PFSK-1 (cell line): Measurements from ENCODE around the gene PCP2.

Experiments used
- FOXP2 ChIP-seq: optimal IDR thresholded peaks from 2 replicates; pipeline ENCODE3; 2011; ENCODE audit warnings: borderline replicate concordance, control low read depth, inconsistent platforms; ENCODE audit not compliant: insufficient read depth; ENCODE audit errors: extremely low read length, extremely low read depth
- POLR2AphosphoS5 ChIP-seq: IDR thresholded peaks from 2 replicates; pipeline ENCODE4 v1.6.1; 2012; ENCODE audit warnings: low read depth, mild to moderate bottlenecking, control low read depth, low read length, moderate library complexity
- SIN3A ChIP-seq: IDR thresholded peaks from 2 replicates; pipeline ENCODE4 v1.6.1; 2012; ENCODE audit warnings: mild to moderate bottlenecking, low read length, moderate library complexity, borderline replicate concordance; ENCODE audit not compliant: insufficient read depth
- TAF1 ChIP-seq: IDR thresholded peaks from 2 replicates; pipeline ENCODE4 v1.6.1; 2012; ENCODE audit warnings: low read length, control low read depth, borderline replicate concordance; ENCODE audit not compliant: insufficient read depth
- TF ChIP-seq, protein P1 (sequence below), 2 experiments: IDR thresholded peaks; 2 replicates each; pipeline versions ENCODE4 v1.6.1 to v1.8.0; 2011 to 2012; ENCODE audit warnings: low read depth in 2 of 2, low read length in 2 of 2, control low read depth in 1 of 2, inconsistent platforms in 1 of 2, mild to moderate bottlenecking in 1 of 2, moderate library complexity in 1 of 2; ENCODE audit not compliant: insufficient read depth in 1 of 2

Gene PCP2

DNA sequence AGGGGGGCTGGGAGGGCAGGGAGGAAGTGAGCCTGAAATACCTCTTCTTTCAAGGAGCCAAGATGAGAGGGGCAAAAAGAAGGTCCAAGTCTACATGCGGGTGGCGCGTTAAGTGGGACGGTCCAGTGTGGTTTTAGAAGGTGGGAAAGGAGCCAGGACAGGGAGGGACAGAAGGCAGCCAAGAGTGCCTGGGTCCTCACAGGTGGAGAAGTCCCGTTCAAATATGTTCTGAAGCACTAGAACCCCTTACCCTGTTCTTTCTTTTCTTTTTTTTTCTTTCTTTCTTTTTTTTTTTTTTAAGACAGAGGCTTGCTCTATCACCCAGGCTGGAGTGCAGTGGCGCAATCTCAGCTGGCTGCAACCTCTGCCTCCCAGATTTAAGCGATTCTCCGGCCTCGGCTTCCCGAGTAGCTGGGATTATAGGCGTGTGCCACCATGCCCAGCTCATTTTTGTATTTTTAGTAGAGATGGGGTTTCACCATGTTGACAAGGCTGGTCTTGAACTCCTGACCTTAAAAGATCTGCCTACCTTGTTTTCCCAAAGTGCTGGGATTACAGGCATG, 30.5 kb downstream of the PCP2 start:
- TF ChIP-seq SIN3A (no peak), TAF1 (no peak), FOXP2 (no peak), POLR2AphosphoS5 (no peak)
- TF ChIP-seq, protein P1, sequence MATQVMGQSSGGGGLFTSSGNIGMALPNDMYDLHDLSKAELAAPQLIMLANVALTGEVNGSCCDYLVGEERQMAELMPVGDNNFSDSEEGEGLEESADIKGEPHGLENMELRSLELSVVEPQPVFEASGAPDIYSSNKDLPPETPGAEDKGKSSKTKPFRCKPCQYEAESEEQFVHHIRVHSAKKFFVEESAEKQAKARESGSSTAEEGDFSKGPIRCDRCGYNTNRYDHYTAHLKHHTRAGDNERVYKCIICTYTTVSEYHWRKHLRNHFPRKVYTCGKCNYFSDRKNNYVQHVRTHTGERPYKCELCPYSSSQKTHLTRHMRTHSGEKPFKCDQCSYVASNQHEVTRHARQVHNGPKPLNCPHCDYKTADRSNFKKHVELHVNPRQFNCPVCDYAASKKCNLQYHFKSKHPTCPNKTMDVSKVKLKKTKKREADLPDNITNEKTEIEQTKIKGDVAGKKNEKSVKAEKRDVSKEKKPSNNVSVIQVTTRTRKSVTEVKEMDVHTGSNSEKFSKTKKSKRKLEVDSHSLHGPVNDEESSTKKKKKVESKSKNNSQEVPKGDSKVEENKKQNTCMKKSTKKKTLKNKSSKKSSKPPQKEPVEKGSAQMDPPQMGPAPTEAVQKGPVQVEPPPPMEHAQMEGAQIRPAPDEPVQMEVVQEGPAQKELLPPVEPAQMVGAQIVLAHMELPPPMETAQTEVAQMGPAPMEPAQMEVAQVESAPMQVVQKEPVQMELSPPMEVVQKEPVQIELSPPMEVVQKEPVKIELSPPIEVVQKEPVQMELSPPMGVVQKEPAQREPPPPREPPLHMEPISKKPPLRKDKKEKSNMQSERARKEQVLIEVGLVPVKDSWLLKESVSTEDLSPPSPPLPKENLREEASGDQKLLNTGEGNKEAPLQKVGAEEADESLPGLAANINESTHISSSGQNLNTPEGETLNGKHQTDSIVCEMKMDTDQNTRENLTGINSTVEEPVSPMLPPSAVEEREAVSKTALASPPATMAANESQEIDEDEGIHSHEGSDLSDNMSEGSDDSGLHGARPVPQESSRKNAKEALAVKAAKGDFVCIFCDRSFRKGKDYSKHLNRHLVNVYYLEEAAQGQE (IDR thresholded peaks at IDR 0.05; ENCODE audit: insufficient read depth in 1 of 2, low read depth in 2 of 2, low read length in 2 of 2), result no peak

DNA sequence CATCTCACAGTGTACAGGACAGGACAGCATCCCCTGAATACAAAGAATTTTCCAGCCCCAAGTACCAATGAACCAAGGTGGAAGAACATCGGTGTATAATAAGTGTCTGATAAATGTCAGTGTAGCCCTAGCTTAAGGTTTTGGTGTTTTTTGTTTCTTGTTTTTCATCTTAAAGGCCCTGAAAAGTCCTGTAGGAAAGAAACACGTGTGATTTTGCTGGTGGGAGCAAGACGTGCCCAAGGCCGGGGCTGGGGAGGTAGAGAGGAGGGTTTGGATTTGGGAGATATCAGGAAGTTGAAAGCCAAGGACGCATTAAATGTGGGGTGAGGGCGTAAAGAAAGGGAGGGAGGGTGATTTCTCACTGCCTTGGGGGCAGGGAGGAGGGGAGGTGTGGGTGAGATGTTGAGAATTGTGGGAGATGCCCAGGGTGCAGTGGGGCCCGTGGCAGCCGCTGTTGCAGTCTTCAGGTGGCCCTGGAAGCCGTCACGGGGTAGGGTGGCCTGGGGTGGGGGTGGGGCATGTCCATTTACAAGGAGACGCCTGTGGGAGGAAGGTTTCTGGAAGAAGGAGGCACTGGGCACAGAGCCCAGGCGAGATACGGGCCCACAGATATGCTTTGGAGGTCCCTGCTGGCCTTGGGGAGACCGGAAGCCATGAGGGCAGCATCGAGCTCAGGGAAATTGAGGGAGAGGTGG, 31.1 kb downstream of the PCP2 start:
- TF ChIP-seq TAF1, result no peak
- TF ChIP-seq, protein P1 (IDR thresholded peaks at IDR 0.05; ENCODE audit: insufficient read depth in 1 of 2, low read depth in 2 of 2, low read length in 2 of 2), result no peak
- no peak for TF ChIP-seq POLR2AphosphoS5
- TF ChIP-seq FOXP2, result no peak

GRCh38 chr19:7600721-7601120, 32.8 kb downstream of the PCP2 start:
- TF ChIP-seq POLR2AphosphoS5, result no peak
- no peak for TF ChIP-seq SIN3A
- no peak for TF ChIP-seq FOXP2

DNA sequence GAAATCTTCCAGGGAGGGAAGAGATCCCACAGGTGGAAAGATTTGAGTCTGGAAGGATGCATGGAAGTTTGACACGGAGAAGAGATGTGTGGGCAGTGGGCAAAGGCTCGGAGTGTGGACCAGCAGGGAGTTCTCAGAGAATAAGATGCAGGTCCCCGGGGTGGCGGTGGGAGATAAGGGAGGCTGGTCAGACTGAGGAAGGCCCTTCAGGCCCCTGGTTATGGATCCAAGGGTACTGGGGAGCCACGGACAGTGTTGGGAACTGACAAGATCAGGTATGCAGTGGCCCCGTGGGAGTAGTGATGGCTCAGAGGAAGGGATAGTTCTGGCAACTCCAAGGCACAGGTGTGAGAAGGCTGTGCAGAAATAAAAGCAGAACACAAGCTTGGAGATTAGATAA, 35.3 kb downstream of the PCP2 start:
- TF ChIP-seq POLR2AphosphoS5, result no peak
- no peak for TF ChIP-seq TAF1
- TF ChIP-seq FOXP2, result no peak
- TF ChIP-seq, protein P1 (IDR thresholded peaks at IDR 0.05; ENCODE audit: insufficient read depth in 1 of 2, low read depth in 2 of 2, low read length in 2 of 2), result no peak
- no peak for TF ChIP-seq SIN3A

DNA sequence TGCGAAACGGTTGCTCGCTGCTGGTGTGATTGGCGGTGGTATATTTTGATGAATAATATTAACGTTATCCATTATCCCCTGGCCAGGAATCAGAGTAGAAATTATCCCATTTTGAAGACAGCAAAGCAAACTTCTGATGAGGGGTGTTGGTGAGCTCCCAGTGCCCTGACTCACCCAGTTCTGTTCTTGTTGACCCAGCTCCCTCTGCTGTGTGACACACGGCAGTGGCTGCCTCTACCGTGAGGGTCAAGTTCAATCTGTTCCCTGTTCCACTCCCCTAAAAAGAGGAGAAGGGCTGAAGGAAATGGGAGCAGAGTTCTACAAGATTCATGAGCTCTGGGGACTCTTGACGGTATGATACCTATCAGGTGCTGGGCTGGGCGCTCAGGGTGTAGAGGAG, 35.8 kb downstream of the PCP2 start:
- TF ChIP-seq, protein P1 (IDR thresholded peaks at IDR 0.05; ENCODE audit: insufficient read depth in 1 of 2, low read depth in 2 of 2, low read length in 2 of 2), result no peak
- no peak for TF ChIP-seq POLR2AphosphoS5
- no peak for TF ChIP-seq FOXP2
- TF ChIP-seq SIN3A, result no peak
- no peak for TF ChIP-seq TAF1
